ENCODE data around the gene ALLC.
"Not testable (repeated sequence)": the region's sequence is repeated elsewhere in the genome, so short reads cannot be mapped to it uniquely, and the experiment has no call there.

Gene ALLC

GRCh38 chr2:3657881-3658280, at the start of gene ALLC:
TSS of gene ALLC (plus strand) at chr2:3658200. CDS start at chr2:3671158, 12,958 bp downstream.
- DNase-seq (ENCODE audit: low read depth in 2 of 2) = no peak

DNA sequence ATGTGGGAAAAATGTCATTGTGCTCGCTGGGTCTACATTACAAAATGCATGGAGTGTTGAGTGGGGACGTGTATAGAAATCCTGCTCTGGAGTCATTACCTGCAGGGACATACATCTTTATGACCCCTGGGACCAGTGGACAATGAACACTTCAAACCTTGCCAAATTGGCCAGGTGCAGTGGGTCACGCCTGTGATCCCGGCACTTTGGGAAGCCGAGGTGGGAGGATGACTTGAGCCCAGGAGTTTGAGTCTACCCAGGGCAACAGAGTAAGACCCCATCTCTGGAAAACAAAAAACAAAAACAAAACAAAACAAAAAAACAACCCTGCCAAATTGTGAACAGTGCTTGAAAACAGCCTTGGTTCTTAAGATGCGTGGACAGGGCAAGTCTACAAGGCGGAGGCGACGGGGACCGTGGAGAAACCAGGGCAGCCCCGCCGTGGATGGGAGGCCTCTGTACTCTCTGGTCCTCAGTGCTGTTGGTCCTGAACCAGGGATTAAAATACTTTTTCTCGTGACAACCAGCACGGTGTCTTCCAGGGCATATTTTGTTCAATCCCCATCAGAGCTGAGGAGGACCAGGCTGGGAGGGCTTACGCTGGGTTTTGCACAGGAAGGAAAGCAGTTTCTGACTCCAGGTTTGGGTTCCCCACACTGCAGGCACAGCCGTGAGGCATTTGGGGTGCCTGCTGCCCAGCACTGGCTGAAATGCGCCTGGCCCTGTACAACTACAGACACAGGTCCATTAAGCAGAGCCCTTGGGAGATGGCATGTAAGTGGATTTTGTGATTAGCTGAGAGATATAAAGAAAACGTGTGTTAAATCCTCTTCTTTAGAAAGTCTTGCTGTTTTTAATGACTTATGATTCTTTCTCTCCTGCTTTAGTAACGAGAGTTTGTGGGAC, 49.4 kb upstream of the ALLC start:
- no peak for DNase-seq (ENCODE audit: low read depth in 2 of 2)

- DNase-seq (ENCODE audit: low read depth in 2 of 2) = not testable (repeated sequence)
These were observed 48.7 kb upstream of the ALLC start for GRCh38 chr2:3609279-3609673.

DNA sequence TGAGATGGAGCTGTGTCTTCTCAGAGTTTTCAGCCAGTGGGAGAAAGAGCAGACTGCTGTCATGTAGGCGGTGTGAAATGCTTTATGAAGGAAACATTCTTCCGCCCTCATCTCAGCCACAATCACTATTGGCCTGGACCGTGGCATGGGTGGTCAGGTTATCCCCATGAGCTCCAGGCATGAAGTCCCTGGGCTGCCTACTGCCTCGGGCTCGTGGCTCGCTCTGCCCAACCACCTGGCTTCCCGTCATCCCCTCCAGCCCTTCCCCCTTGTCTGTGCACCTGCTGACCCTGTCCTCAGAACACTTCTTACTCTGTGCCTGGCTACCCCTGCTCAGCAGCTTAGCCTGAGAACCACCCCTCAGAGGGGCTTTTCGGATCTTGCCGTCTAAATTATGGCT, 47.6 kb upstream of the ALLC start:
- no peak for DNase-seq (ENCODE audit: low read depth in 2 of 2)

DNA sequence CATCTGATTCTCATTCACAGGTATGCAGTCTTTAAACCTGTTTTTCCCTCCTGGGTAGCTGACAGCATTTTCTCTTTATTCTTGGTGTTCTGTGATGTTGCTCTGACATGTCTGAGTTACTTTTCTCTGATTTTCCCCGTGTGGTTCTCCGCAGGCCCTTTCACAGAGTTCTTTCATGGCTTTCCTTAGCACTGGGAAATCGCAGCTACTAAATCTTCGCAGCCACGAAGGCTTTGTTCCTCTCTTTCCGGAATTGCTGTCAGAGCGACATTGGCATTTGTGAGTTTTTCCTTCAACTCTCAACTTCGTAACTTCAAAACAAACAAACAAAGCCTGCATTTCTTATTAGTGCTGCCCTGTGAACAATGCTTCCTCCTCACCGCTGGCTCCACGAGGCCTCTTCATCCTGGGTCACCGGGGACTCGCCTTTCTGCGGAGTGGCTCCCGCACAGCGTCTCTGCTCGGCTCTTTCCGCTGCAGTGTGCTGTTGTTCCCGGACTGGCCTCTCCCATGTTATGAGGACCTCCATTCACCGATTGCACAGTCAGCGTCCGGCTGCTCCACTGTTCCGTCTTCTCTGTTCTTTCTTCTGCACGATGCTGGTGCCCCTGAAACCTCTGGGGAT, 47.0 kb upstream of the ALLC start:
- DNase-seq (ENCODE audit: low read depth in 2 of 2) = no peak

DNA sequence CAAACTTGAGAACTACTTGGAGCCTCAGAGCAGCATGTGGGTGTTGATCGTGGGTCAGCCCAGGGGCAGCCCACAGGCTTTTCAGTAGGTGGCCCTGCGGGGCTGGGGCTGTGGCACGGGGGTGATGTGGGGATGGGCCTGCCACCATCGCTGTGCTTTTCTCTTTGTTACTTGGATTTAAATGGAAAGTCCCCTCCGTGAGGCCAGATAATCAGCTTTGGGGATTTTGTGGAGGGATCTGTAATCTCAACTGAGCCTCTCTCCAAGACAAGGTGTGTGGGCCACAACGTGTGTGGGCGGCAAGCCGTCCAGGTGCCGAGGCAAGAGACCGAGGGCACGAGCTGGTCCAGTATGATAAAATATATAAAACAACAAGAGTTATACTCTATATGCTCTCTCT, 46.4 kb upstream of the ALLC start:
- no peak for DNase-seq (ENCODE audit: low read depth in 2 of 2)

GRCh38 chr2:3612639-3613523, 45.1 kb upstream of the ALLC start:
- DNase-seq (ENCODE audit: low read depth in 2 of 2) = no peak

DNA sequence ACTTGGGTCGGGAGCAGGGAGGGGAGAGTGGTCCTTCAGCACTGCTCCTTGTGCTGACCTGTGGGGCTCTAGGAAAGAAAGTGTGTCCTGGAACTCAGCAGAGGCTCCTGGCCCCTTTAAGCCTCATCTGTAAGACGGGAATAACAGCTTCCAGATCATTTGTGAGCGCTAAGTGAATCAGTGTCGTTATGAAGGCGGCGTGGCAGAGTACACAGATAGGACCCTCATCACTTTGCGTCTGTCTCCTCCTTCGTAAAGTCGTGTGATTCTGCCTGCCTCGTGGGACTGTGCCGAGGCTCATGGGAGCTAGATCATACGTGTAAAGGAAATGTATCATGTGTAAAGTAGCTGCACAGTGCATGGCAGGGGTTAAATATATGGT, 44.5 kb upstream of the ALLC start:
- DNase-seq (ENCODE audit: low read depth in 2 of 2) = no peak

- DNase-seq (ENCODE audit: low read depth in 2 of 2) = not testable (repeated sequence)
These were observed 43.3 kb upstream of the ALLC start for GRCh38 chr2:3614743-3615142.

DNA sequence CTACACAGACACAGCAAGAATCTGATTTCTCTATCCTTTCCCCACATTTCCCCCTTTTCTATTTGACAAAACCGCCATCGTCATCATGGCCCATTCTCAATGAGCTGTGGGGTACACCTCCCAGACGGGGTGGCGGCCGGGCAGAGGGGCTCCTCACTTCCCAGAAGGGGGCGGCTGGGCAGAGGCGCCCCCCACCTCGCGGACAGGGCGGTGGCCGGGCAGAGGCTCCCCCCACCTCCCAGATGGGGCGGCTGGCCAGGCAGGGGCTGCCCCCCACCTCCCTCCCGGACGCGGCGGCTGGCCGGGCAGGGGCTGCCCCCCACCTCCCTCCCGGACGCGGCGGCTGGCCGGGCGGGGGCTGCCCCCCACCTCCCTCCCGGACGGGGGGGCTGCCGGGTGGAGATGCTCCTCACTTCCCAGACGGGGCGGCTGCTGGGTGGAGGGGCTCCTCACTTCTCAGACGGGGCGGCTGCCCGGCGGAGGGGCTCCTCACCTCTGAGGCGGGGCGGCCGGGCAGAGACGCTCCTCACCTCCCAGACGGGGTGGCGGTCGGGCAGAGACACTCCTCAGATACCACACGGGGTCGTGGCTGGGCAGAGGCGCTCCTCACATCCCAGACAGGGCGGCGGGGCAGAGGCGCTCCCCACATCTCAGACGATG, 42.3 kb upstream of the ALLC start:
- not testable (repeated sequence) for DNase-seq (ENCODE audit: low read depth in 2 of 2)

DNA sequence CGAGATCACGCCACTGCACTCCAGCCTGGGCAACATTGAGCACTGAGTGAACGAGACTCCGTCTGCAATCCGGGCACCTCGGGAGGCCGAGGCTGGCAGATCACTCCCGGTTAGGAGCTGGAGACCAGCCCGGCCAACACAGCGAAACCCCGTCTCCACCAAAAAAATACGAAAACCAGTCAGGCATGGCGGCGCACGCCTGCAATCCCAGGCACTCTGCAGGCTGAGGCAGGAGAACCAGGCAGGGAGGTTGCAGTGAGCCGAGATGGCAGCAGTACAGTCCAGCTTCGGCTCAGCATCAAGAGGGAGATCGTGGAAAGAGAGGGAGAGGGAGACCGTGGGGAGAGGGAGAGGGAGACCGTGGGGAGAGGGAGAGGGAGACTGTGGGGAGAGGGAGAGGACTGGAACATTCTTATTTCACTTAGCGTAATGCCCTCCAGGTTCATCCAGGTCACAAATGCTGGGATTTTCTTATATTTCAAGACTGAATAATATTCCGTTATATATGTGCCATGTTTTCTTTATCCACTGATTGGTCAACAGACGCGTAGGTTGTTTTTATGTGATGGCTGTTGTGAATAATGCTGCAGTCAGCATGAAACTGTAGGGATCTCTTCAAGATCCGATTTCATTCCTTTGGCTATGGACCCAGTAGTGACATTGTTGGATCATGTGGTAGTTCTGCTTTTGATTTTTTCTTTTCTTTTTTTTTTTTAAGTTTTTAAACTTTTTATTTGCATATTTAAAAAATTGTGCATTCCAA, 41.4 kb upstream of the ALLC start:
- DNase-seq (ENCODE audit: low read depth in 2 of 2) = not testable (repeated sequence)

GRCh38 chr2:3617198-3617890, 40.7 kb upstream of the ALLC start:
- DNase-seq (ENCODE audit: low read depth in 2 of 2) = no peak

- no peak for DNase-seq (ENCODE audit: low read depth in 2 of 2)
These were observed 39.6 kb upstream of the ALLC start for GRCh38 chr2:3618367-3618766.

- DNase-seq (ENCODE audit: low read depth in 2 of 2) = no peak
These were observed 39.0 kb upstream of the ALLC start for GRCh38 chr2:3619033-3619432.

GRCh38 chr2:3619661-3620060, 38.3 kb upstream of the ALLC start:
- not testable (repeated sequence) for DNase-seq (ENCODE audit: low read depth in 2 of 2)

GRCh38 chr2:3620834-3621233, 37.2 kb upstream of the ALLC start:
- no peak for DNase-seq (ENCODE audit: low read depth in 2 of 2)

GRCh38 chr2:3622967-3623366, 35.0 kb upstream of the ALLC start:
- DNase-seq (ENCODE audit: low read depth in 2 of 2) = no peak

DNA sequence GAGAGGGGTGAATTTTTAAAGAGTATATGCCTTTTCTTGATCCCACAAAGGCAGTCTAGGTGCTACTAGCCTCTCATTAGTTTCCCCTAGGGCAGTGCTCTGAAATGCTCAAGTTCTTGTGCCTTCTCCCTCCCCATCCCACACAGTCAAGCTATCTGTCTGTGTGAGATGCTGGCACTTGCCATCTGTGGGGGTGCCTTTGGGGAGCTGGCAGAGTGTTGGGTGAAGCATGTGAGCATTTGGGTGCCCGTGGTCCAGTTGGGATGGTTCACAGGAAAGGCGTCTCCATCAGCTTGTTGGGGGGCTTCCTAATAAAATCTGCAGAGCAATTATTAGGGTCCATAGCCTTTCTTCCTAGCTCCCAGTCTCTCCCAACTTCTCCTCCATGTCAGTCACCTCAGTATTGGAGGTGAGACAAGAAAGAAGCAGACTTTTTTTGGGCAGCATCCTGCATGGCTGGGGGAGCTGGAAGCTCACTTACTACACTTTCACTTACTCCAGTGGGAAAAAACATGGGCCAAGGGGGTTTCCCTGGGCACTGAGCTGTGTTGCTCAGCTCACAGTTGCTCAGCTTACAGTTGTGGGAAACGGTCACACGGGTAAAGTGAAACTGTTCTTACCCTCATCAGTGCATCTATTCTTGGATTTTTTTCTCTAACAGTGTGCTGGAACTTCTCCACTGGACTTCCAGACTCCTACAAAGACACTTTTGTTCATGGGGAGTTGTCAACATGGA, 33.8 kb upstream of the ALLC start:
- no peak for DNase-seq (ENCODE audit: low read depth in 2 of 2)

- no peak for DNase-seq (ENCODE audit: low read depth in 2 of 2)
These were observed 32.8 kb upstream of the ALLC start for GRCh38 chr2:3625186-3625585.
